ENCODE results near the gene KIF19.

Gene KIF19

DNA sequence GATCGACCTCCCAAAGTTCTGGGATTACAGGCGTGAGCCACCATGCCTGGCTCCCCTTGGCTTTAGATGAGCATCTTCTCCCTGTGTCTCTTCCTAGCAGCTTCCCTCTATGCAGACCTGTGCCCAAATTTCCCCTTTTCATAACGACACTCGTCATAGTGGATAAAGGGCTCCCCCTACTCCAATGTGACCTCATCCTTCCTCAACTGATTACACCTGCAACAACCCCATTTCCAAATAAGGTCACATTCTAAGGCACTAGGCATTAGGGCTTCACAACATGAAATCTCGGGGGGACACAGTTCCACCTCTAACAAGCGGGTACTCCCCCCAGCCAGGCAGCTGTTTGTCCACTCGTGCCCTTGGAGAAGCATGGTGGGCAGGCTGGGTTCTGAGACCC, 10.3 kb downstream of the KIF19 start:
- TF ChIP-seq OSR1 (CRISPR knock-in tag; IDR thresholded peaks at IDR 0.05) (no peak), ZFP30 (CRISPR knock-in tag; IDR thresholded peaks at IDR 0.05) (no peak), TOX (CRISPR knock-in tag; IDR thresholded peaks at IDR 0.05; ENCODE audit: borderline replicate concordance) (no peak), ISL1 (CRISPR knock-in tag; IDR thresholded peaks at IDR 0.05) (no peak), SNAI2 (CRISPR knock-in tag; IDR thresholded peaks at IDR 0.05) (no peak)
- ATAC-seq: no peak

DNA sequence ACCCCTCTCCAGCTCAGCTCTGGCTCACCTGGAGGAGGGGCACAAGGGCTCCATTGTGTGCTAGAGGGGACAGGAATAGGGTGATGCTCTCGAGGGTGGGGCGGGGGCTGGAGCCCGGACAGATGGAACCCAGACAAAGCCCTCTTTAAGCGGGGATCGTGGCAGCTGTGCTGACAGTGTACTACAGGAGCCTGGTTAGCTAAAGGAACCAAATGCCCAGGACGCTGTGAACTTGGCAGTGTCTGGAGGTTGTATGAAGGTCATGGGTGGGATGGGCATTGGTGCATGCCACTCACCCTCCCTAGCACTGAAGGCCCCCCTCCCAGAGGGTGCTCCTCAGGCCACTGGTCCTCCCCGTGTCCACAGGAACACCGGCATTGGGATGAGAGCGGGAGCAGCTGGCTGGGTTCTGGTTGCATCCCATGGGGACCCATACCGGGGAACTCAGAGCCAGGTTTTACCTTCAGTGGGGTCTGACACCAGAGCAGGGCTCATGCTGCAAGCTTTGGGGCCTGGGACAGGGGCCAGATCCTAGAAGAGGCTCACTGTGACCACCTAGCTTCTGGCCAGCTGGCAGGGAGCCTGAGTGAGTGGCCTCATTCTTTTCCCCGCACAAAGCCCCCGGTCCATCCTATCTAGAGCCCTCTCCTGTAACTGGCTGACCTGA, 11.9 kb downstream of the KIF19 start:
- no peak for ATAC-seq
- TF ChIP-seq, protein P1, sequence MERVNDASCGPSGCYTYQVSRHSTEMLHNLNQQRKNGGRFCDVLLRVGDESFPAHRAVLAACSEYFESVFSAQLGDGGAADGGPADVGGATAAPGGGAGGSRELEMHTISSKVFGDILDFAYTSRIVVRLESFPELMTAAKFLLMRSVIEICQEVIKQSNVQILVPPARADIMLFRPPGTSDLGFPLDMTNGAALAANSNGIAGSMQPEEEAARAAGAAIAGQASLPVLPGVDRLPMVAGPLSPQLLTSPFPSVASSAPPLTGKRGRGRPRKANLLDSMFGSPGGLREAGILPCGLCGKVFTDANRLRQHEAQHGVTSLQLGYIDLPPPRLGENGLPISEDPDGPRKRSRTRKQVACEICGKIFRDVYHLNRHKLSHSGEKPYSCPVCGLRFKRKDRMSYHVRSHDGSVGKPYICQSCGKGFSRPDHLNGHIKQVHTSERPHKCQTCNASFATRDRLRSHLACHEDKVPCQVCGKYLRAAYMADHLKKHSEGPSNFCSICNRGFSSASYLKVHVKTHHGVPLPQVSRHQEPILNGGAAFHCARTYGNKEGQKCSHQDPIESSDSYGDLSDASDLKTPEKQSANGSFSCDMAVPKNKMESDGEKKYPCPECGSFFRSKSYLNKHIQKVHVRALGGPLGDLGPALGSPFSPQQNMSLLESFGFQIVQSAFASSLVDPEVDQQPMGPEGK (CRISPR knock-in tag; IDR thresholded peaks at IDR 0.05; ENCODE audit: borderline replicate concordance): no peak
- TF ChIP-seq, protein P2, sequence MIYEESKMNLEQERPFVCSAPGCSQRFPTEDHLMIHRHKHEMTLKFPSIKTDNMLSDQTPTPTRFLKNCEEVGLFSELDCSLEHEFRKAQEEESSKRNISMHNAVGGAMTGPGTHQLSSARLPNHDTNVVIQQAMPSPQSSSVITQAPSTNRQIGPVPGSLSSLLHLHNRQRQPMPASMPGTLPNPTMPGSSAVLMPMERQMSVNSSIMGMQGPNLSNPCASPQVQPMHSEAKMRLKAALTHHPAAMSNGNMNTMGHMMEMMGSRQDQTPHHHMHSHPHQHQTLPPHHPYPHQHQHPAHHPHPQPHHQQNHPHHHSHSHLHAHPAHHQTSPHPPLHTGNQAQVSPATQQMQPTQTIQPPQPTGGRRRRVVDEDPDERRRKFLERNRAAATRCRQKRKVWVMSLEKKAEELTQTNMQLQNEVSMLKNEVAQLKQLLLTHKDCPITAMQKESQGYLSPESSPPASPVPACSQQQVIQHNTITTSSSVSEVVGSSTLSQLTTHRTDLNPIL (CRISPR knock-in tag; IDR thresholded peaks at IDR 0.05; ENCODE audit: low read depth): no peak
- TF ChIP-seq BACH2 (CRISPR knock-in tag; IDR thresholded peaks at IDR 0.05; ENCODE audit: borderline replicate concordance) (no peak), OSR1 (CRISPR knock-in tag; IDR thresholded peaks at IDR 0.05) (no peak)

DNA sequence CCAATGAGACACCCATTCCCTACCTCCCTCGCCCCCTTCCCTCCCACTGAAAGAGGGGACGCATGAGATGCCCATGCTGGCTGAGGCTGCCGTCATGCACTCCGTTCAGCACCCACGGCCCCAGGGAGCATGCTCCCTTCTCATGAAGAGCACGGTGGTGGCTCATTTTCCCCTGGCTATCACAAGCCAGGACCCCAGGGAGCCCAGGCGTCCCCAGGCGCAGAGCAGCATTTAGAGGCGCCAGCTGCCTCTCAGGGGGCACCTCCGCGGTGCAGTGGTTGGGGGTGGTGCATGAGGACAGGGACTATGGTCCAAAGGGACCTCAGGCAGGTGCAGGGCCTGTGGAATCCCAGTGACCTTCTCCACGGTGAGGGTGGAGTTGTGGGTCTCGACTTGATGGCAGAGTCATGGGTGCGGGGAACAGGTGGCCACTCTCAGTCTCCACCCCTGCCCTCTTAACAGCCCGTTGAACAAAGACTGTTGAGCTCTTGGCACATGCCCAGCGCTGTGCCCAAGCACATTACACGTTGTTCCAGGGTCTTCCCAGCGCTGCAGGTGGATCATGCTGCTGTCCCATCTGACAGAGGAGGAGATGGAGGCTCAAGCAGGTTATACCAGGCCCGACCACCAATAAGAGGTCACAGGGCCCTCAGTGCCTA, 13.6 kb downstream of the KIF19 start:
- TF ChIP-seq TOX (CRISPR knock-in tag; IDR thresholded peaks at IDR 0.05; ENCODE audit: borderline replicate concordance) (no peak), ZNF70 (CRISPR knock-in tag; IDR thresholded peaks at IDR 0.05) (no peak), ZNF565 (CRISPR knock-in tag; conservative IDR thresholded peaks at IDR 0.05; ENCODE audit: low read depth) (no peak)
- ATAC-seq: no peak

DNA sequence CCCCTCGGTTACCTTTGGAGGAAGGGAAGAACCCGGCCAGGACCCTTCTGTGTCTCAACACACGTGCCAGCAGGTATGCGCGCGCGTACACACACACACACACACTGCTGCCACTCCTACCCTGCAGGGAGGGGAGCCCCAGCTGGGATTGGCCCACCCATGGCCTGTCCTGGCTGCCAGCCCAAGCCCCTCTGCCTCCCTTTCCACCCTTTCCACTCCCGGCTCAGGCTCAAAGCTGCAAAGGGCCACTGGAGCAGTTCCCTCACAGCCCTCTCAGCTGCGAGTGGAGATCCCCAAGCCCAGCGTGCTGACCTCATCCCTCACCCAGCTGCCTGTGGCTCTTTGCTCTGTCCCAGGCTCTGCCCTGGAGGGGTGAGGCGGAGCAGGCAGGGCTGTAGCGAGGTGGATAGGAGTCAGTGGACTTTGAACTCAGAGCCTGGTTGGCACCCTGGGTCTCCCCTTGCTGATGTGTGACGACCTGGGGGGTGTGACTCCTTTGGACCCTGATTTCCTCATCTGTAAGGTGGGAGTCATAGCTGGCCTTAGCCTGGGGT, 14.5 kb downstream of the KIF19 start:
- TF ChIP-seq PPARA (CRISPR knock-in tag; IDR thresholded peaks at IDR 0.05; ENCODE audit: borderline replicate concordance) (no peak), ZNF70 (CRISPR knock-in tag; IDR thresholded peaks at IDR 0.05) (no peak), ZC3H10 (CRISPR knock-in tag; IDR thresholded peaks at IDR 0.05) (no peak), ZNF8 (CRISPR knock-in tag; IDR thresholded peaks at IDR 0.05) (no peak), CSDC2 (CRISPR knock-in tag; IDR thresholded peaks at IDR 0.05) (no peak), OSR1 (CRISPR knock-in tag; IDR thresholded peaks at IDR 0.05) (no peak), ZFP3 (CRISPR knock-in tag; IDR thresholded peaks at IDR 0.05) (no peak), ZNF565 (CRISPR knock-in tag; conservative IDR thresholded peaks at IDR 0.05; ENCODE audit: low read depth) (no peak)
- TF ChIP-seq, protein P3, sequence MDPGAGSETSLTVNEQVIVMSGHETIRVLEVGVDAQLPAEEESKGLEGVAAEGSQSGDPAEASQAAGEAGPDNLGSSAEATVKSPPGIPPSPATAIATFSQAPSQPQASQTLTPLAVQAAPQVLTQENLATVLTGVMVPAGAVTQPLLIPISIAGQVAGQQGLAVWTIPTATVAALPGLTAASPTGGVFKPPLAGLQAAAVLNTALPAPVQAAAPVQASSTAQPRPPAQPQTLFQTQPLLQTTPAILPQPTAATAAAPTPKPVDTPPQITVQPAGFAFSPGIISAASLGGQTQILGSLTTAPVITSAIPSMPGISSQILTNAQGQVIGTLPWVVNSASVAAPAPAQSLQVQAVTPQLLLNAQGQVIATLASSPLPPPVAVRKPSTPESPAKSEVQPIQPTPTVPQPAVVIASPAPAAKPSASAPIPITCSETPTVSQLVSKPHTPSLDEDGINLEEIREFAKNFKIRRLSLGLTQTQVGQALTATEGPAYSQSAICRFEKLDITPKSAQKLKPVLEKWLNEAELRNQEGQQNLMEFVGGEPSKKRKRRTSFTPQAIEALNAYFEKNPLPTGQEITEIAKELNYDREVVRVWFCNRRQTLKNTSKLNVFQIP (CRISPR knock-in tag; IDR thresholded peaks at IDR 0.05; ENCODE audit: borderline replicate concordance, low read depth): no peak
- ATAC-seq: no peak

DNA sequence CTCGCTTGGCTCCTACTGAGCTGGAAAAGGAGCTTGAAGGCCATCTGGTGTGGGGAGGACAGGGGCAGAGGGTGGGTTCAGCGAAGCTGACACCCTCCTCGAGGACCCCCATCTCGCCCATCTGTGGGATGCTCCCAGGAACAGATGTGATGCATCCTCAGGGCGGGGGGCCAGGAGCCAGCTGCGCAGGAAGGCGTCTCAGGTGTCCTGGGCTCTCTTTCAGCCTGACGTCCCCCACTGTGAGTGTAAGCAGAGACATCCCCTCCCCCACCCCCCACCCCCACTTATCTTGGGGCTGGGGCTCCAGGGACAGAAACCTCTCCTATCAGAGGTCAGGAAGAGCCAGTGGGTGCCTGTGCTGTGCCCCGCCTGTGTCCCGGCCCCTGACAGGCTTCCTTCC, 16.2 kb downstream of the KIF19 start:
- no peak for ATAC-seq
- TF ChIP-seq, protein P4, sequence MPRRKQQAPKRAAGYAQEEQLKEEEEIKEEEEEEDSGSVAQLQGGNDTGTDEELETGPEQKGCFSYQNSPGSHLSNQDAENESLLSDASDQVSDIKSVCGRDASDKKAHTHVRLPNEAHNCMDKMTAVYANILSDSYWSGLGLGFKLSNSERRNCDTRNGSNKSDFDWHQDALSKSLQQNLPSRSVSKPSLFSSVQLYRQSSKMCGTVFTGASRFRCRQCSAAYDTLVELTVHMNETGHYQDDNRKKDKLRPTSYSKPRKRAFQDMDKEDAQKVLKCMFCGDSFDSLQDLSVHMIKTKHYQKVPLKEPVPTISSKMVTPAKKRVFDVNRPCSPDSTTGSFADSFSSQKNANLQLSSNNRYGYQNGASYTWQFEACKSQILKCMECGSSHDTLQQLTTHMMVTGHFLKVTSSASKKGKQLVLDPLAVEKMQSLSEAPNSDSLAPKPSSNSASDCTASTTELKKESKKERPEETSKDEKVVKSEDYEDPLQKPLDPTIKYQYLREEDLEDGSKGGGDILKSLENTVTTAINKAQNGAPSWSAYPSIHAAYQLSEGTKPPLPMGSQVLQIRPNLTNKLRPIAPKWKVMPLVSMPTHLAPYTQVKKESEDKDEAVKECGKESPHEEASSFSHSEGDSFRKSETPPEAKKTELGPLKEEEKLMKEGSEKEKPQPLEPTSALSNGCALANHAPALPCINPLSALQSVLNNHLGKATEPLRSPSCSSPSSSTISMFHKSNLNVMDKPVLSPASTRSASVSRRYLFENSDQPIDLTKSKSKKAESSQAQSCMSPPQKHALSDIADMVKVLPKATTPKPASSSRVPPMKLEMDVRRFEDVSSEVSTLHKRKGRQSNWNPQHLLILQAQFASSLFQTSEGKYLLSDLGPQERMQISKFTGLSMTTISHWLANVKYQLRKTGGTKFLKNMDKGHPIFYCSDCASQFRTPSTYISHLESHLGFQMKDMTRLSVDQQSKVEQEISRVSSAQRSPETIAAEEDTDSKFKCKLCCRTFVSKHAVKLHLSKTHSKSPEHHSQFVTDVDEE (CRISPR knock-in tag; IDR thresholded peaks at IDR 0.05): no peak
- TF ChIP-seq, protein P3 (CRISPR knock-in tag; IDR thresholded peaks at IDR 0.05; ENCODE audit: borderline replicate concordance, low read depth): no peak
- TF ChIP-seq ZFP3 (CRISPR knock-in tag; IDR thresholded peaks at IDR 0.05) (no peak), SNAI2 (CRISPR knock-in tag; IDR thresholded peaks at IDR 0.05) (no peak), ESRRG (CRISPR knock-in tag; IDR thresholded peaks at IDR 0.05) (no peak), GLIS3 (CRISPR knock-in tag; IDR thresholded peaks at IDR 0.05) (no peak)
- TF ChIP-seq, protein P1 (CRISPR knock-in tag; IDR thresholded peaks at IDR 0.05; ENCODE audit: borderline replicate concordance): no peak
- TF ChIP-seq, protein P2 (CRISPR knock-in tag; IDR thresholded peaks at IDR 0.05; ENCODE audit: low read depth): no peak
